ENCODE data around the gene HPSE2.

DNA sequence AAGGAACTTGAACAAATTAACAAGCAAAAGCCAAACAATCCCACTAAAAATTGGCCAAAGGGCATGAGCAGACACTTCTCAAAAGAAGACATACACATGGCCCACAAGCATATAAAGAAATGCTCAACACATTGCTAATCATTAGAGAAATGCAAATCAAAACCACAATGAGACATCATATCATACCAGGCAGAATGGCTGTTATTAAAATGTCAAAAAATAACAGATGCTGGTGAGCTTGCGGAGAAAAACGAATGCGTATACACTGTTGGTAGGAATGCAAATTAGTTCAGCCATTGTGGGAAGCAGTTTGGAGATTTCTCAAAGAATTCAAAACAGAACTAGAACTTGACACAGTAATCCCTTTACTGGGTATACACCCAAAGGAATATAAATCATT lies 477.2 kb downstream of the HPSE2 start:
- no peak for TF ChIP-seq EZH2 (IDR thresholded peaks at IDR 0.05; ENCODE audit: insufficient read depth, poor library complexity, severe bottlenecking)
- TF ChIP-seq EZH2phosphoT487 (IDR thresholded peaks at IDR 0.05; ENCODE audit: insufficient read depth, low read depth) = no peak

Data from GM23248 (cell line).